Activated T-cell treated with anti-CD3 and anti-CD28 coated beads, Interleukin-2, amount 50 U/mL, for 72 hours (primary cell): ENCODE measurements around the gene GRIN2B. TPM values are rescaled to one million over a fixed set of nuclear protein-coding genes. Genes with fewer than 3 reads are reported as not detected.

Experiments used
- ATAC-seq, 2 donors: fragments of 150-1000 bp; cut with Tn5 transposase; replicated peaks in 1 of 2; 2 replicates each; pipeline ENCODE4 v1.10.0; 2021; ENCODE audit warnings: moderate library complexity in 2 of 2, mild to moderate bottlenecking in 1 of 2
- DNase-seq, 2 donors: peaks; one replicate each; pipeline ENCODE4 v3.0.0; 2021 to 2022; ENCODE audit warnings: mixed read lengths in 1 of 2
- H3K27ac Mint-ChIP-seq: one replicate; pipeline ENCODE4 v1.8.0; 2022; ENCODE audit warnings: mild to moderate bottlenecking, moderate library complexity, mixed read lengths
- H3K27me3 Mint-ChIP-seq: one replicate; pipeline ENCODE4 v1.8.0; 2022; ENCODE audit warnings: low read depth, mixed read lengths
- H3K36me3 Mint-ChIP-seq, 2 donors: one replicate each; pipeline ENCODE4 v1.8.0; 2022; ENCODE audit warnings: mixed read lengths in 2 of 2, mild to moderate bottlenecking in 1 of 2; ENCODE audit not compliant: insufficient read depth in 2 of 2
- H3K4me1 Mint-ChIP-seq: one replicate; pipeline ENCODE4 v1.8.0; 2022; ENCODE audit warnings: low read depth, mixed read lengths
- H3K4me3 Mint-ChIP-seq, 2 donors: one replicate each; pipeline ENCODE4 v1.8.0; 2022; ENCODE audit warnings: mild to moderate bottlenecking in 2 of 2, mixed read lengths in 2 of 2, moderate library complexity in 2 of 2
- H3K9me3 Mint-ChIP-seq, 2 donors: one replicate each; pipeline ENCODE4 v1.8.0; 2022; ENCODE audit warnings: mixed read lengths in 2 of 2
- total RNA-seq, 2 donors: library from RNA; stranded (reverse); gene quantifications; one replicate each; pipeline ENCODE4 v1.2.3, GENCODE V29; 2022

Gene GRIN2B
- total RNA-seq, 2 donors from 2014 or later: not detected

DNA sequence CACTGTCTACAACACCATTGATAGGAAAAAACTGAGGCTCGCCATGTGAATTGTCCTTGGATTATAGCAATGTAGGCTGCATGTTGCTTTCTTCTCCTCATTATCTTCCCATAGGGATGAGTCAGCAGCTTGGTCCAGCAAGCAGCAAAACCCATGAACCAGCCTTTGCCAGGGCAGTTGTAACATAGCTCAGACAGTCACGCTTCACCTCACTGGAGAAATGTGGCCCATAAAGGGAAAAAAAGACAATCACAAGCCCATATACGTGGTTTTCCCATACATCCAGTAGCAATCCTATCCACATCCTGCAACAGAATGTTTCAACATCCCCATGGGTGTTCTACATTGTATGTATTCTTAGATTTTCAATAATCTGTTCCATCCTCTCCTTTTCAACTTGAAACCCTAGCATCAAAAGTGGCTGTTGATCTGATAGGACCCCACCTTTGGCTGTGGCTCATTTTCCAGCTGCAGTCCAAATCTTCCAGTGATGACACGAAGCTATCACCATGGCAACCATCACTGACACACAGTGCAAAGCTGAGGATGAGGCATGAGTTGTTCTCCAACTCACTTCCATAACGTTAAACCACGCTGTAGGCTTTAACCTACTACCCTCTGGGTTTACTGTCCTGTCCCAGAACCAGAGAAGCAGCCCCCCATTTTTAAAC is 34.0 kb downstream of the GRIN2B start:
- Mint-ChIP-seq H3K4me3 (no peak overlapping the region), H3K27me3 (peaks cover 12% of the 10 kb centered on the region), H3K27ac (no peak overlapping the region), H3K36me3 (no peaks in the 10 kb centered on the region), H3K9me3 (no peaks in the 10 kb centered on the region), H3K4me1 (no peaks in the 10 kb centered on the region)
- ATAC-seq (no peak), DNase-seq (no peak)

DNA sequence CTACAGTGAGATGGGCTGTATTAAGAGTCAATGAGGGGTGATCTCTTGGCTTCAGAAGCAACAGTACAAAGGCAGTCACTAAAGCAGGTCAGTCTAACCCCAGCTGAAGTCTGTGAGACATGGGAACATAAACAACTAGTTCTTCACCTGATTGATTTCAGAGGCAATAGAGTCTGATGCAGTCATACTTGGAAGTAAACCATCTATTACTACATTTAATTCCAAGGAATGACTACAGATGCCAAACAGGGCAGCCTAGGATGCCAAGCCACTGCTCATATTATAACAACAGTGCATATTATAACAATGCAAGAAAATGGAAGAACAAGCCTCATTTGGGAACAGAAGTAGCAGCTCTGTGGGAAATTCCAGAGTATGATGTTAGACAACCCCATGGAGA is 35.8 kb downstream of the GRIN2B start:
- ATAC-seq (no peak), DNase-seq (no peak)
- no peak overlapping the region for H3K27ac Mint-ChIP-seq
- no peak overlapping the region for H3K4me3 Mint-ChIP-seq
- H3K27me3 Mint-ChIP-seq: peaks cover 22% of the 10 kb centered on the region
- H3K9me3 Mint-ChIP-seq: no peaks in the 10 kb centered on the region
- H3K4me1 Mint-ChIP-seq: no peaks in the 10 kb centered on the region
- H3K36me3 Mint-ChIP-seq: no peaks in the 10 kb centered on the region

DNA sequence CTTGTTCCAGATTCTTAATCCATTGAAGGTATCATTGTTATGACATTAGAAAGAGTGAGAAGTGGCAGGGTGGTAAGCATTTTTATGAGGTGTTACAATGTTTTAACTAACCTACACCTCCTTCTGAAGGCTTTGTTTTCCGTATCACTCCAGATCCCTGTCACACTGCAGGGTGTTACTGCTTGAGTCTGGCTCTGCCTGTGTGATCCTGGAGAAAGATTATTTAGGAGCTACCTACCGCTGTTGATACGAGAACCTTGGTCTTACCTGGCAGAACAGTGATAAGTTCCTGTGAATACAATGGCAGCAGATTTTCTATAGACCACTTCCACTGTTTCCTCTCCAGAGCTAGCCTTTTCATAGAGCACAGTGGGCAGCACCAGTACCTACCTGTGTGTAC is 36.2 kb downstream of the GRIN2B start:
- DNase-seq (no peak), ATAC-seq (no peak)
- Mint-ChIP-seq H3K36me3 (no peaks in the 10 kb centered on the region), H3K27me3 (peaks cover 24% of the 10 kb centered on the region), H3K4me3 (no peak overlapping the region), H3K4me1 (no peaks in the 10 kb centered on the region), H3K27ac (no peak overlapping the region), H3K9me3 (no peaks in the 10 kb centered on the region)

DNA sequence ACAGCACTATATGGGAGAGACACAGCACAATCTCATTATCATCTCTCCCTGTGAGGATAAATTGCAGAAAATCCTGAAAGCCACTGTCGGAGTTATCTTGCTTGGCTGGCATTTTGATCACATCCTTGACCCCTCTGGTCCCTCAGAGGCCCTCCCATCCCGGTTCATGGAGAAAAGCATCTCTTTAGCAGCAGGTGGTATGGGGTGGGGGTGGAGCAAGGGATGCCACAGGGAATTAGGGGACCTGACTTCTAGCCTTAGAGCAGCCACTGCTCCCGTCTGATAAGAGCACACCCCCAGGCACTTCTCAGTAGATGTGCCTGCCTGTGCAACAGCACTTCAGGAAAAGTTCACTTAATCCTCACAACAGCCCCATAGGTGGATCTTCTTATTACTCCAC is 38.6 kb downstream of the GRIN2B start:
- peaks cover 0 to 2% of the 10 kb centered on the region in 2 donors for H3K9me3 Mint-ChIP-seq
- no peaks in the 10 kb centered on the region for H3K4me1 Mint-ChIP-seq
- H3K36me3 Mint-ChIP-seq: no peaks in the 10 kb centered on the region
- peaks cover 24% of the 10 kb centered on the region for H3K27me3 Mint-ChIP-seq
- ATAC-seq (no peak), DNase-seq (no peak)
- no peak overlapping the region for H3K27ac Mint-ChIP-seq
- no peak overlapping the region for H3K4me3 Mint-ChIP-seq

DNA sequence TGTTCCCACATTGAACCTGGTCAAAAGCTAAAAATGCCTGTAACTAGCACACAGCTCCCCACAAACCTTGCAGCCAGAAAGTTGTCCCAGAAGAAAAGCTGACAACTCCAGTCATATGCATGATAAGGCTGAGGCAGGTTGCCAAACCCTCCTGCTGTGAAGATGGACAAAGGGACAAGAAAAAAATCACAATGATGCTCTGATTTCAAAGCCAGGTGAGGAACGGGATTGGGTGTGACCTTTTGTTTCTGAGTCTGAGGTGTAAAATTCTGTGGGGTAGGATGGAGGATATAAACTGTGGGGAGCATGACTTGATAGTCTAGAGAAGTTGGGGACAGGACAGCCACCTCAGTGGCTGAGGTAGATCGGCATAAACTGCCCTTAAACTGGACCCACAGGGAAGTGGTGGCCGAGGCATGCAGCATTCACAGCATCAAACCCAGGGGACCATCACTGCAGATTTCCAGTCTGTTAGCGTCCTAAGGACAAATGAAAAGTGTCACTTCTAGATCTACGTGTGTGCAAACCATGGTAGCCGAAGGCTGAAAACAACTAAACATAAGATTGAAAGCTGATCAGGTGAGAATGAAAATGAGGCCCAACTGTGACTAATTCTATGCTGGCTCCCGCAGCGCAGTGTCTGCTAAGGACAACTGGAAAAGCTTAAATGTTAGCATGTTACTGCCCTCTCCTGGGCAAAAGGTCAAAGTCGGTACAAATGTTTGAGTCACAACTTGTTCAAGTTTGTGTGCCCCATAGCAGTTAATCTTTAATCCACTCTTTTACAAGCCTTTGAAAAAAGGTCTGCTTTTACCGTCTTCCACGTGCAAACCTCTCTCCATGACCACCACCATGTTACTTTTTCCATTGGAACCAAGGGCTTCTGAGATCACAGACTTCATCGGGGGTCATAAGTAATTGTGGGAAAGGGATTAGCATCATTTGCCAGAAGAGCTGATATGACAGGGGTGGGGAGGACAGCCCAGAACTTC is 39.8 kb downstream of the GRIN2B start:
- peaks cover 0 to 4% of the 10 kb centered on the region in 2 donors for H3K9me3 Mint-ChIP-seq
- no peak overlapping the region for H3K27ac Mint-ChIP-seq
- no peaks in the 10 kb centered on the region for H3K4me1 Mint-ChIP-seq
- H3K36me3 Mint-ChIP-seq: no peaks in the 10 kb centered on the region
- H3K4me3 Mint-ChIP-seq: no peak overlapping the region
- ATAC-seq (peak in 1 of 2 donors; percentile 57), DNase-seq (peak; percentile 6 to 18)
- H3K27me3 Mint-ChIP-seq: peaks cover 24% of the 10 kb centered on the region

DNA sequence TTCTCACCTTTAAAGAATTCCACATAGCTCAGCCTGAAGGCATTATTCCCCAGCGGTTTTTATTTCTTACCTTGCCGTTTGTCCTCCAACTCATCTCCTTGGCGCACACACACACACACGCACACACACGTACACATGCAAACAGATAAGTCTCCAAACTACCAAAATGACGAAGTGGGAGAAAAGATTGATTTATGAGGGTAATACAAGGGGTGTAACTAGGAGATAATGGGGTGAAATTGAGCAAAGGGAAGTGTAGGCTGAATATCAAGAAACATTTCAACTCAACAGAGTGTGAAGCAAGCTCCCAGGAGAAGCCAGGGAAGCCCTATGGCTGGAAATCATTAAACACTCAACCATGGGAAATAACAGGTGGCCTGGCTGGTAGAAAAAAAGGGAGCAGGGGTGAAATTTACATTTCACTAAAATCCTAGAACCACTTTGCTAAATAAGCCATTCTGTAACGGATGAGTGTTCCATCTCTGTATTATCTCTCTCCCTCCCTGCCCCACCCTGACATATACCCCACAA is 41.0 kb downstream of the GRIN2B start:
- DNase-seq (no peak), ATAC-seq (no peak)
- Mint-ChIP-seq H3K4me1 (no peaks in the 10 kb centered on the region), H3K4me3 (no peak overlapping the region), H3K36me3 (no peaks in the 10 kb centered on the region), H3K9me3 (peaks cover 0 to 4% of the 10 kb centered on the region in 2 donors), H3K27me3 (peaks cover 24% of the 10 kb centered on the region), H3K27ac (no peak overlapping the region)

DNA sequence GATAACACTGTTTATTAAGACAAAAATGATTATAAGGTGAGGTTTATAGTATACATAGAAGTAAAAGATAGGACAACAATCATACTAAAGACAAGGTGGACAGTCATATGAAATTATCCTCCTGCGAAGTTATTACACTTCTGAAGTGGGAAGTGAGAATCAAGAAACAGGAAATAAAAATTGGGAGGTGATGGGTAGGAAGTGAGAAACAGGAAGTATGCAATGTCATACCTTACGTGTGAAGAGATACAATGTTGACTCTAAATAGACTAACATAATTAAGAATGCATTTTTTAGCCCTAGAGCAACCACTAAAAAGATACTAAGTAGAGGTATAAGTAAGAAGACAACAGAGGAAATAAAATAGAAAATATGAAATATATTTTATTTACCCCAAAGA is 43.7 kb downstream of the GRIN2B start:
- no peak overlapping the region for H3K27ac Mint-ChIP-seq

DNA sequence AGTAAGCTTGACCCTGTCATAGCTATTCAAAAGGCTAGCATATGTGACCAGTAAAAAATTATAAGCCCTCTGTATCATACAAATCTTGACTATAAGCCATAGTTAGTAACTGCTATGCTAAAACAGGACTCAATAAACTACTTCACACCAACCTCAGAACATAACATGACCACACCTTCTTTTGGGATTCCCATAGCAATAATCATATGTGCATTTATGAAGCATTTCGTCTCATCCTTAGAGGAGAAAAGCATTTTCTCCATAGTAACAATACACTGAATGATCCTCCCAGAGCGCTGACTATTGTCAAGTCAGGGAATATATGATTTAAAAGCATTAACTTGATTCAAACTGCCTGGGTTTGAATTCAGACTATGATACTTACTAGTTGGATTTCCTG is 46.2 kb downstream of the GRIN2B start:
- Mint-ChIP-seq H3K4me1 (no peaks in the 10 kb centered on the region), H3K27ac (no peak overlapping the region), H3K36me3 (no peaks in the 10 kb centered on the region), H3K9me3 (peaks cover 0 to 4% of the 10 kb centered on the region in 2 donors), H3K4me3 (no peak overlapping the region), H3K27me3 (no peaks in the 10 kb centered on the region)
- ATAC-seq: no peak
- DNase-seq: no peak

More for the DNA sequence above, 43.7 kb downstream of the GRIN2B start:
- DNase-seq: no peak
- Mint-ChIP-seq H3K4me1 (no peaks in the 10 kb centered on the region), H3K27me3 (peaks cover 12% of the 10 kb centered on the region), H3K4me3 (no peak overlapping the region), H3K36me3 (no peaks in the 10 kb centered on the region), H3K9me3 (peaks cover 0 to 4% of the 10 kb centered on the region in 2 donors)
- ATAC-seq: no peak
